H9 (cell line): ENCODE measurements around the gene IRX2. TPM values are rescaled to one million over a fixed set of nuclear protein-coding genes. Genes with fewer than 3 reads are reported as not detected.

ENCODE experiments used
- DNase-seq: peaks from one replicate; pipeline ENCODE4 v3.0.0-alpha.2; 2017
- H2AFZ ChIP-seq: one replicate; pipeline ENCODE4 v1.6.1; 2013; ENCODE audit warnings: mild to moderate bottlenecking, low read length, control low read depth, moderate library complexity
- H2AK5ac ChIP-seq: 2 replicates; pipeline ENCODE4 v1.6.1; 2013; ENCODE audit warnings: low read length, control low read depth, mixed read lengths; ENCODE audit not compliant: insufficient read length
- H2BK120ac ChIP-seq: one replicate; pipeline ENCODE4 v1.6.1; 2013; ENCODE audit warnings: low read depth, mild to moderate bottlenecking, low read length, control low read depth, inconsistent platforms; ENCODE audit not compliant: poor library complexity, severe bottlenecking
- H2BK12ac ChIP-seq: 2 replicates; pipeline ENCODE4 v1.6.1; 2013; ENCODE audit warnings: low read length, control low read depth, mixed read lengths, low read depth; ENCODE audit not compliant: insufficient read length
- H2BK15ac ChIP-seq: 2 replicates; pipeline ENCODE4 v1.6.1; 2013; ENCODE audit warnings: low read depth, low read length, control low read depth
- H2BK20ac ChIP-seq: one replicate; pipeline ENCODE4 v1.6.1; 2013; ENCODE audit warnings: low read depth, mild to moderate bottlenecking, low read length, control low read depth, inconsistent platforms; ENCODE audit not compliant: poor library complexity, severe bottlenecking
- H2BK5ac ChIP-seq: 2 replicates; pipeline ENCODE4 v1.6.1; 2013; ENCODE audit warnings: low read length, control low read depth, mixed read lengths; ENCODE audit not compliant: insufficient read length
- H3K14ac ChIP-seq: 2 replicates; pipeline ENCODE4 v1.6.1; 2013; ENCODE audit warnings: low read length, control low read depth; ENCODE audit not compliant: insufficient read depth
- H3K18ac ChIP-seq: 2 replicates; pipeline ENCODE4 v1.6.1; 2013; ENCODE audit warnings: low read depth, mild to moderate bottlenecking, mixed read lengths, low read length, control low read depth; ENCODE audit not compliant: insufficient read length
- H3K23ac ChIP-seq: 2 replicates; pipeline ENCODE4 v1.6.1; 2013; ENCODE audit warnings: low read length, control low read depth, mixed read lengths, low read depth; ENCODE audit not compliant: insufficient read length
- H3K23me2 ChIP-seq: 2 replicates; pipeline ENCODE4 v1.6.1; 2013; ENCODE audit warnings: low read depth, mild to moderate bottlenecking, mixed read lengths, low read length, control low read depth; ENCODE audit not compliant: insufficient read length, poor library complexity, severe bottlenecking
- H3K27ac ChIP-seq: 2 replicates; pipeline ENCODE4 v1.5.1; 2013; ENCODE audit warnings: low read length, control low read depth, mixed read lengths, low read depth; ENCODE audit not compliant: insufficient read length
- H3K27me3 ChIP-seq: 2 replicates; pipeline ENCODE4 v1.6.1; 2013; ENCODE audit warnings: low read length, control low read depth, inconsistent platforms; ENCODE audit not compliant: insufficient read depth
- H3K4ac ChIP-seq: 2 replicates; pipeline ENCODE4 v1.6.1; 2013; ENCODE audit warnings: low read depth, mild to moderate bottlenecking, control low read depth, inconsistent platforms, low read length, moderate library complexity
- H3K4me1 ChIP-seq: 2 replicates; pipeline ENCODE4 v1.6.1; 2013; ENCODE audit warnings: low read length, control low read depth, inconsistent platforms; ENCODE audit not compliant: insufficient read depth
- H3K4me2 ChIP-seq: 2 replicates; pipeline ENCODE4 v1.6.1; 2013; ENCODE audit warnings: low read length, control low read depth, mixed read lengths; ENCODE audit not compliant: insufficient read length, insufficient read depth
- H3K56ac ChIP-seq: 2 replicates; pipeline ENCODE4 v1.6.1; 2013; ENCODE audit warnings: low read depth, mild to moderate bottlenecking, mixed read lengths, low read length, control low read depth; ENCODE audit not compliant: insufficient read length
- H3K79me1 ChIP-seq: 2 replicates; pipeline ENCODE4 v1.6.1; 2013; ENCODE audit warnings: low read depth, mild to moderate bottlenecking, moderate library complexity, low read length, control low read depth, inconsistent platforms; ENCODE audit not compliant: insufficient read depth, poor library complexity, severe bottlenecking
- H3K79me2 ChIP-seq: 2 replicates; pipeline ENCODE4 v1.6.1; 2013; ENCODE audit warnings: low read length, control low read depth, inconsistent platforms; ENCODE audit not compliant: insufficient read depth
- H3K9ac ChIP-seq: 2 replicates; pipeline ENCODE4 v1.6.1; 2013; ENCODE audit warnings: low read length, control low read depth, mixed read lengths; ENCODE audit not compliant: insufficient read length; ENCODE audit errors: extremely low read depth
- H3K9me3 ChIP-seq: one replicate; pipeline ENCODE4 v1.6.1; 2013; ENCODE audit warnings: low read depth, low read length, inconsistent platforms; ENCODE audit not compliant: control insufficient read depth
- H3T11ph ChIP-seq: one replicate; pipeline ENCODE4 v1.6.1; 2013; ENCODE audit warnings: mild to moderate bottlenecking, low read length, control low read depth, inconsistent platforms
- H4K20me1 ChIP-seq: one replicate; pipeline ENCODE4 v1.6.1; 2013; ENCODE audit not compliant: control insufficient read depth, insufficient read length, insufficient read depth
- H4K5ac ChIP-seq: 2 replicates; pipeline ENCODE4 v1.6.1; 2013; ENCODE audit warnings: low read depth, mild to moderate bottlenecking, mixed read lengths, low read length, control low read depth; ENCODE audit not compliant: insufficient read length
- H4K8ac ChIP-seq: replicated peaks from 2 replicates; pipeline ENCODE4 v1.6.1; 2013; ENCODE audit warnings: low read length, control low read depth, mixed read lengths, low read depth; ENCODE audit not compliant: insufficient read length
- H4K91ac ChIP-seq: 2 replicates; pipeline ENCODE4 v1.6.1; 2013; ENCODE audit warnings: low read depth, mild to moderate bottlenecking, moderate library complexity, mixed read lengths, low read length, control low read depth; ENCODE audit not compliant: insufficient read length
- H3K27ac Mint-ChIP-seq, 3 experiments: 2 replicates in 2 of 3; 3 replicates in 1 of 3; pipeline ENCODE4 v1.8.0; 2020 to 2021; ENCODE audit warnings: mixed read lengths in 3 of 3, mild to moderate bottlenecking in 1 of 3, moderate library complexity in 1 of 3
- H3K27me3 Mint-ChIP-seq: 2 replicates; pipeline ENCODE4 v1.8.0; 2021; ENCODE audit warnings: low read depth, mild to moderate bottlenecking, moderate library complexity, mixed read lengths
- H3K36me3 Mint-ChIP-seq, 3 experiments: 2 replicates in 2 of 3; 3 replicates in 1 of 3; pipeline ENCODE4 v1.8.0; 2020 to 2021; ENCODE audit warnings: low read depth in 3 of 3, mixed read lengths in 3 of 3; ENCODE audit not compliant: insufficient read depth in 1 of 3
- H3K4me1 Mint-ChIP-seq, 2 experiments: 2 replicates each; pipeline ENCODE4 v1.8.0; 2020; ENCODE audit warnings: mixed read lengths in 2 of 2
- H3K4me3 Mint-ChIP-seq, 2 experiments: 2 replicates in 1 of 2; 3 replicates in 1 of 2; pipeline ENCODE4 v1.8.0; 2020 to 2021; ENCODE audit warnings: mild to moderate bottlenecking in 2 of 2, mixed read lengths in 2 of 2, moderate library complexity in 1 of 2
- H3K9me3 Mint-ChIP-seq, 2 experiments: 2 replicates in 1 of 2; 3 replicates in 1 of 2; pipeline ENCODE4 v1.8.0; 2020; ENCODE audit warnings: mild to moderate bottlenecking in 2 of 2, mixed read lengths in 2 of 2, moderate library complexity in 1 of 2
- CTCF ChIP-seq: fragments of 200-600 bp; sonication (generic); conservative IDR thresholded peaks from 3 replicates; pipeline ENCODE4 v1.8.0; 2021; ENCODE audit warnings: antibody characterized with exemption, mild to moderate bottlenecking
- WGBS: extraction: QIAGEN DNeasy Blood & Tissue Kit; methylation state at CpG from one replicate; pipeline ENCODE4 v1.1.7; 2013; ENCODE audit warnings: missing lambda C conversion rate, low lambda C conversion rate, mixed read lengths; ENCODE audit not compliant: insufficient read length; ENCODE audit errors: extremely low coverage; 5-methylcytosine and 5-hydroxymethylcytosine counted together
- total RNA-seq: library from RNA; stranded (reverse); gene quantifications from 2 replicates; pipeline ENCODE4 v1.2.1, GENCODE V29; 2021

IRX2 gene
- total RNA-seq, 1 experiment from 2014 or later = 91.6 TPM

- Histone ChIP-seq H2AFZ (no peak overlapping the region), H3K27ac (no peak overlapping the region), H3K18ac (no peak overlapping the region), H3K23ac (no peak overlapping the region), H2BK12ac (no peak overlapping the region), H3K9ac (no peak overlapping the region), H3K9me3 (no peaks in the 10 kb centered on the region), H3K56ac (no peak overlapping the region), H2BK5ac (no peak overlapping the region), H2BK15ac (no peak overlapping the region), H3K79me2 (no peaks in the 10 kb centered on the region), H4K91ac (no peak overlapping the region), H3K4me2 (no peak overlapping the region), H3K4me1 (no peaks in the 10 kb centered on the region), H4K20me1 (no peaks in the 10 kb centered on the region), H2BK20ac (no peak overlapping the region), H3K27me3 (no peaks in the 10 kb centered on the region), H4K5ac (no peak overlapping the region), H3K79me1 (no peaks in the 10 kb centered on the region), H2AK5ac (no peak overlapping the region), H3K14ac (no peak overlapping the region), H3T11ph (no peak overlapping the region), H2BK120ac (no peak overlapping the region), H3K23me2 (no peaks in the 10 kb centered on the region), H4K8ac (no peak overlapping the region), H3K4ac (no peak overlapping the region)
- H3K4me3 Mint-ChIP-seq = no peak overlapping the region
- DNase-seq = no peak
- TF ChIP-seq CTCF = no peak
- H3K36me3 Mint-ChIP-seq = no peaks in the 10 kb centered on the region
- WGBS = no CpG with 5 or more reads among the region's 16 CpGs
- H3K9me3 Mint-ChIP-seq = no peaks in the 10 kb centered on the region
- no peak overlapping the region for H3K27ac Mint-ChIP-seq
- H3K4me1 Mint-ChIP-seq = peaks cover 13 to 14% of the 10 kb centered on the region in 2 experiments
- peaks cover 9% of the 10 kb centered on the region for H3K27me3 Mint-ChIP-seq
Observed at GRCh38 chr5:2709976-2710689, 41.3 kb downstream of the IRX2 start.
